Gastrocnemius medialis (tissue), 4 donors: ENCODE results near the gene COL21A1.

Experiments used
- POLR2A ChIP-seq, 2 donors: fragments of 450-650 bp; IDR thresholded peaks; one replicate each; pipeline ENCODE4 v1.6.1; 2017; ENCODE audit warnings: antibody characterized with exemption in 2 of 2, mild to moderate bottlenecking in 2 of 2, moderate library complexity in 2 of 2
- TF ChIP-seq, protein P1 (sequence below), 5 experiments: fragments of 450-650 bp in 3 of 5; fragments of 200-600 bp in 2 of 5; sonication (generic) in 2 of 5; IDR thresholded peaks in 4 of 5; conservative IDR thresholded peaks in 1 of 5; 1 replicate in 4 of 5; 2 replicates in 1 of 5; pipeline ENCODE4 v1.5.1; 2016 to 2019; ENCODE audit warnings: antibody characterized with exemption in 5 of 5, mild to moderate bottlenecking in 3 of 5, moderate library complexity in 3 of 5

DNA sequence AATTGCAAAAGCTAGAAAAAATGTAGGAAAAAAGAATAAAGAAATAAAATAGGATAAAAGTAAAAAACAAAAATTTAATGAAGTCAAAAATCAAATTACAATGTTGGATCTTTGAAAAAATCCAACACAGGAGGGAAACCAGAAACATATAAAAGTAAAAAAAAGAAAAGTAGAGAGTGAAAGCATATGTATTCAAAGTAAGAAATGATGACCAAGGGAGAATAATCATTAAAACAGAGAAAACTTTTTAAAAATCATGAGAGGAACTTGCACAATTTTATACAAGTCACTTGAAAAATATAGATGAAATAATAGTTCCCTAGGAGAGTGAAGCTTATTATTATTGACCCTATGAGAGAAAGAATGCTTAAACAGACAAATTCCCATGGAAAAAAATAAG is 138.2 kb downstream of the COL21A1 start:
- TF ChIP-seq, protein P1, sequence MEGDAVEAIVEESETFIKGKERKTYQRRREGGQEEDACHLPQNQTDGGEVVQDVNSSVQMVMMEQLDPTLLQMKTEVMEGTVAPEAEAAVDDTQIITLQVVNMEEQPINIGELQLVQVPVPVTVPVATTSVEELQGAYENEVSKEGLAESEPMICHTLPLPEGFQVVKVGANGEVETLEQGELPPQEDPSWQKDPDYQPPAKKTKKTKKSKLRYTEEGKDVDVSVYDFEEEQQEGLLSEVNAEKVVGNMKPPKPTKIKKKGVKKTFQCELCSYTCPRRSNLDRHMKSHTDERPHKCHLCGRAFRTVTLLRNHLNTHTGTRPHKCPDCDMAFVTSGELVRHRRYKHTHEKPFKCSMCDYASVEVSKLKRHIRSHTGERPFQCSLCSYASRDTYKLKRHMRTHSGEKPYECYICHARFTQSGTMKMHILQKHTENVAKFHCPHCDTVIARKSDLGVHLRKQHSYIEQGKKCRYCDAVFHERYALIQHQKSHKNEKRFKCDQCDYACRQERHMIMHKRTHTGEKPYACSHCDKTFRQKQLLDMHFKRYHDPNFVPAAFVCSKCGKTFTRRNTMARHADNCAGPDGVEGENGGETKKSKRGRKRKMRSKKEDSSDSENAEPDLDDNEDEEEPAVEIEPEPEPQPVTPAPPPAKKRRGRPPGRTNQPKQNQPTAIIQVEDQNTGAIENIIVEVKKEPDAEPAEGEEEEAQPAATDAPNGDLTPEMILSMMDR (IDR thresholded peaks at IDR 0.05 in 4 of 5, conservative IDR thresholded peaks at IDR 0.05 in 1 of 5) = no peak
- TF ChIP-seq POLR2A (IDR thresholded peaks at IDR 0.05) = no peak
